Osteocyte (in vitro differentiated cells): Measurements from ENCODE around the gene SBF2. TPM values are rescaled to one million over a fixed set of nuclear protein-coding genes. Genes with fewer than 3 reads are reported as not detected.

ENCODE experiments used
- DNase-seq: peaks from one replicate; pipeline ENCODE4 v3.0.0; 2021; ENCODE audit warnings: mixed read lengths; ENCODE audit not compliant: unreplicated experiment; ENCODE audit errors: extremely low spot score
- H3K27ac Mint-ChIP-seq: one replicate; pipeline ENCODE4 v1.8.0; 2021; ENCODE audit warnings: mild to moderate bottlenecking, mixed read lengths; ENCODE audit not compliant: unreplicated experiment
- H3K27me3 Mint-ChIP-seq: one replicate; pipeline ENCODE4 v1.8.0; 2021; ENCODE audit warnings: mixed read lengths; ENCODE audit not compliant: unreplicated experiment
- H3K36me3 Mint-ChIP-seq: one replicate; pipeline ENCODE4 v1.8.0; 2021; ENCODE audit warnings: mixed read lengths; ENCODE audit not compliant: unreplicated experiment
- H3K4me1 Mint-ChIP-seq: one replicate; pipeline ENCODE4 v1.8.0; 2021; ENCODE audit warnings: mixed read lengths; ENCODE audit not compliant: unreplicated experiment
- H3K4me3 Mint-ChIP-seq: one replicate; pipeline ENCODE4 v1.8.0; 2021; ENCODE audit warnings: mild to moderate bottlenecking, moderate library complexity, mixed read lengths; ENCODE audit not compliant: unreplicated experiment
- H3K9me3 Mint-ChIP-seq: one replicate; pipeline ENCODE4 v1.8.0; 2021; ENCODE audit warnings: mixed read lengths; ENCODE audit not compliant: unreplicated experiment
- CTCF ChIP-seq: fragments of 200-600 bp; sonication (generic); IDR thresholded peaks from 2 replicates; pipeline ENCODE4 v1.5.0; 2021; ENCODE audit warnings: antibody characterized with exemption, mild to moderate bottlenecking, moderate library complexity
- total RNA-seq: library from RNA; stranded (reverse); gene quantifications from 2 replicates; pipeline ENCODE4 v1.2.1, GENCODE V29; 2021

The SBF2 gene
- total RNA-seq, 1 donor from 2014 or later, result 65.2 TPM

- Mint-ChIP-seq H3K27me3 (no peaks in the 10 kb centered on the region), H3K4me3 (no peak overlapping the region), H3K4me1 (peaks cover 83% of the 10 kb centered on the region), H3K27ac (no peak overlapping the region), H3K36me3 (peaks cover 3% of the 10 kb centered on the region), H3K9me3 (no peaks in the 10 kb centered on the region)
- TF ChIP-seq CTCF, result no peak
- DNase-seq, result no peak
These were observed 537.1 kb downstream of the SBF2 start for GRCh38 chr11:9756878-9757277.

- Mint-ChIP-seq H3K9me3 (no peaks in the 10 kb centered on the region), H3K4me1 (peaks cover 79% of the 10 kb centered on the region)
These were observed 537.6 kb downstream of the SBF2 start for GRCh38 chr11:9756461-9756860.

GRCh38 chr11:9755561-9756185, 538.3 kb downstream of the SBF2 start:
- H3K36me3 Mint-ChIP-seq, result peaks cover 5% of the 10 kb centered on the region
- peak overlapping the region; percentile 10 for H3K4me3 Mint-ChIP-seq
- no peak for TF ChIP-seq CTCF
- no peak for DNase-seq
- no peaks in the 10 kb centered on the region for H3K9me3 Mint-ChIP-seq
- H3K27ac Mint-ChIP-seq, result peak overlapping the region; percentile 74
- H3K27me3 Mint-ChIP-seq, result no peaks in the 10 kb centered on the region
- H3K4me1 Mint-ChIP-seq, result peaks cover 71% of the 10 kb centered on the region

More at GRCh38 chr11:9756461-9756860, 537.6 kb downstream of the SBF2 start:
- peaks cover 3% of the 10 kb centered on the region for H3K36me3 Mint-ChIP-seq
- H3K27ac Mint-ChIP-seq, result peak overlapping the region; percentile 74
- no peak for TF ChIP-seq CTCF
- H3K4me3 Mint-ChIP-seq, result no peak overlapping the region
- H3K27me3 Mint-ChIP-seq, result no peaks in the 10 kb centered on the region
- DNase-seq, result no peak

GRCh38 chr11:9754010-9754471, 540.0 kb downstream of the SBF2 start:
- H3K4me3 Mint-ChIP-seq, result no peak overlapping the region
- no peak for TF ChIP-seq CTCF

GRCh38 chr11:9753021-9753420, 541.0 kb downstream of the SBF2 start:
- H3K9me3 Mint-ChIP-seq, result no peaks in the 10 kb centered on the region
- H3K36me3 Mint-ChIP-seq, result peaks cover 21% of the 10 kb centered on the region
- peak overlapping the region; percentile 85 for H3K27ac Mint-ChIP-seq
- peaks cover 60% of the 10 kb centered on the region for H3K4me1 Mint-ChIP-seq
- TF ChIP-seq CTCF, result no peak
- no peak for DNase-seq
- no peak overlapping the region for H3K4me3 Mint-ChIP-seq
- no peaks in the 10 kb centered on the region for H3K27me3 Mint-ChIP-seq

More at GRCh38 chr11:9754010-9754471, 540.0 kb downstream of the SBF2 start:
- Mint-ChIP-seq H3K9me3 (no peaks in the 10 kb centered on the region), H3K27me3 (no peaks in the 10 kb centered on the region), H3K36me3 (peaks cover 15% of the 10 kb centered on the region), H3K4me1 (peaks cover 54% of the 10 kb centered on the region), H3K27ac (no peak overlapping the region)
- DNase-seq, result no peak
